Measurements from ENCODE around the gene PSEN2.
A peak's percentile ranks its signal among the peaks of the same experiment; 100 is the strongest.
"Not testable (repeated sequence)": the region's sequence is repeated elsewhere in the genome, so short reads cannot be mapped to it uniquely, and the experiment has no call there.

PSEN2 gene

GRCh38 chr1:226870401-226871279 lies at the start of gene PSEN2:
PSEN2 (plus strand) TSS chr1:226870616; CDS start chr1:226881908, 11,292 bp downstream.
- peak; percentile 56 for DNase-seq (ENCODE audit: low spot score)

- DNase-seq (ENCODE audit: low spot score) = no peak
Measured at GRCh38 chr1:226820941-226821718, 49.3 kb upstream of the PSEN2 start.

DNA sequence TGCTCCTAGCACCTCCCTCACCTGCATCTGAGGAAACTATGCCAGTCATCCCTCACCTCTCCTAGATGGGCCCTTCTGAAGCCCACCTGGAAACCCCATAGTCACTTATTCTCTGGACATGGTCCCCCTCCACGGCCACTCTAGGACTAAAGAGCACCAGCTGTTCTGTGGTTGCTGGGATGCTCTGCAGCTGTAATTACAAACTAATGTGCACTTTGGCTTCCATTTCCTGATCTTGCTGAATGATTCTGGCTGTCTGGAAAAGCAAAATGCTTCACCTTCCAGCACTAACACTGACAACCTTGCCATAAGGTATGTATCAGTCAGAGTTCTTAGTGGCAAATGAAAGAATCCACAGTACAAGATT lies 48.7 kb upstream of the PSEN2 start:
- DNase-seq (ENCODE audit: low spot score) = no peak

DNA sequence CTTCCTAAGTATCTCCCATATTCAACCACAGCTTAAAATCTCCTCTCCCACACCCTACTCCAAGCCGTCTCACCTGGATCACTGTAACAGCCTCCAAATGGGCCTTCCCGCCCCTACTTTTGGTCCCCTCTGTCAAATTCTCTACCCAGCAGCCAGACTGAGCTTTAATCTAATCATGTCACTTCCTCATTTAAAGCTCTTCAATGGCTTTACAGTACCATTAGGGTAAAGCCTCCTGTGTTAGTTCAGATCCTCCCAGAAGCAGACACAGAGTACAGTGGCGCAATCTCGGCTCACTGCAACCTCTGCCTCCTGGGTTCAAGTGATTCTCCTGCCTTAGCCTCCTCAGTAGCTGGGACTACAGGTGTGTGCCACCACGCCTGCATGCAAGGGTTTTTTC lies 46.8 kb upstream of the PSEN2 start:
- no peak for DNase-seq (ENCODE audit: low spot score)

GRCh38 chr1:226825037-226825745 lies 45.2 kb upstream of the PSEN2 start:
- no peak for DNase-seq (ENCODE audit: low spot score)

DNA sequence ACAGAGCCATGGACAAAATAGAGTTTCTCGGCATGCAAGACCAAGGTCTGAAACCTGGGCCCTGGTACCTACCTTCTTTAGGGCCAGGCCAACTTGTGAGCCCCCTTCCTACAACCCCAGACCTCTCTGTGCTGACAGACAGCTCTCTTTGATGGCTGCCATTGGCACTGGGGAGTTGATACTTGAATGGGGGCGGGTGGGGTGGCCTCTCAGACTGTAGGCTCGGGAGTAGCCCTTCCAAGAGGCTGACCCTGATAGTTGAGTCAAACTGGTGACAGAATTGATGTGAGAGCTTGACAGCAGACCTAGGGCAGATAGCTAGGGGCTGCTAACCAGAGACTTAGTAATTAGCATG lies 44.7 kb upstream of the PSEN2 start:
- DNase-seq (ENCODE audit: low spot score) = no peak

- no peak for DNase-seq (ENCODE audit: low spot score)
Measured at GRCh38 chr1:226826479-226827261, 43.7 kb upstream of the PSEN2 start.

DNA sequence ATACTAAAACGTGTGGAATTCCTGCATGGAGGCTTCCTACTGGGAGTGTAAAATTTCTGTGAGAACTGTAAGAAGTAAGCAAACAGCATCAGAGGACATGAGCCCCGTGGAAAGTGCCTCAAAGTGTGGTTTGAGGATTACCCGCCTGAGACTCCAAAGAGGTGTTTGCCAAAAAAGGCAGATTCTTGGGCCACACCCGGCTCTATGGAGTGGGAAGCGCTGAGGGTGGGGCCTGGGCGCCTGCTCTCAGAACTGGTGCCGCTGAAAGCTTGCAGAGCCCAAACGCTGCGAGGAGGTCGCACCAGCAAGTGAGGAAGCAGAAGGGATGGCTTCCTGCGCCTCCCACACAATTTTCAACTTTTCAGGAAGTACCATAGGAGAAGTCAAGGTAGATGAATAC lies 43.0 kb upstream of the PSEN2 start:
- DNase-seq (ENCODE audit: low spot score) = no peak

- peak; percentile 94 for DNase-seq (ENCODE audit: low spot score)
Measured at GRCh38 chr1:226827968-226828513, 42.4 kb upstream of the PSEN2 start.

DNA sequence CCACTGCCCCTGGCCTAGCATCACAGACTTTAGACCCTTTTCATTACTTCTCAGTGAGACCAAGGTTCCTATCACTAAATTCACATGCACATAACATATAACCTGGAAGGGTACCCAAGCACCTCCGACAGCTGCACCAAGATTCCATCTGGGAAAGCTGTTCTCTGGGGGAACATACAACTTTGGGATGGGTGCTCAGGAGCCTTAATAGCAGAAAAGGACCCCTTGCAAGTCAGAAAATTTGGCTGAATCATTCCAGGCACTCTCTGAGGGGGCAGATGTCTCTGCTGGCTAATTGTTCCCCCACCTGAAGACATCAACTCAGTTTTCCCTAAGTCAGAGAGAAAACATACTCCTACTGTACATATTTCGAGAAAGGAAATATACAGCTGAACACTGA lies 41.3 kb upstream of the PSEN2 start:
- no peak for DNase-seq (ENCODE audit: low spot score)

DNA sequence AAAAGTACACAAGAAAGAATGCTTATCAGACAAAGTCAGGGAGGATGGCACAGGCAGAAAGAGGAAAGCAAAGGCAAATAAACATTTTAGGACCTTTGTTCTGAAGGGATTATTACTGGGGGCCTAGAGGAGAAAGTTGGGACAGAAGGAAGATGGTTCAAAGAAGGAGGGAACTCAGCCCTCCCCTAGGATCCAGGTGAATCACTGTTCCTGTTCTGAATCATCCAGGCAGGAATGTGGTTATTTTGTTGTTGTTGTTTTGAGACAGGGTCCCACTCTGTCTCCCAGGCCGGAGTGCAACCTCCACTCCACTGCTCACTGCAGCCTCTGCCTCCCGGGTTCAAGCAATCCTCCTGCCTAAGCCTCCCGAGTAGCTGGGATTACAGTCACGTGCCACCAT lies 38.5 kb upstream of the PSEN2 start:
- no peak for DNase-seq (ENCODE audit: low spot score)

- DNase-seq (ENCODE audit: low spot score) = no peak
Measured at GRCh38 chr1:226832613-226833012, 37.8 kb upstream of the PSEN2 start.

GRCh38 chr1:226834179-226834578 lies 36.2 kb upstream of the PSEN2 start:
- DNase-seq (ENCODE audit: low spot score) = not testable (repeated sequence)

GRCh38 chr1:226835396-226835795 lies 35.0 kb upstream of the PSEN2 start:
- DNase-seq (ENCODE audit: low spot score) = not testable (repeated sequence)

DNA sequence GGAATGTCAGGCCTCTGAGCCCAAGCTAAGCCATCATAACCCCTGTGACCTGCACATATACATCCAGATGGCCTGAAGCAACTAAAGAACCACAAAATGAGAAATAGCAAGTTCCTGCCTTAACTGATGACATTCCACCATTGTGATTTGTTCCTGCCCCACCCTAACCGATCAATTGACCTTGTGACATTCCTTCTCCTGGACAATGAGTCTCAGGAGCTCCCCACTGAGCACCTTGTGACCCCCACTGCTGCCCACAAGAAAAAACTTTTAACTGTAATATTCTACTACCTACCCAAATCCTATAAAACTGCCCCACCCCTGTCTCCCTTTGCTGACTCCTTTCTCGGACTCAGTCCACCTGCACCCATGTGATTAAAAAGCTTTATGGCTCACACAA lies 32.5 kb upstream of the PSEN2 start:
- DNase-seq (ENCODE audit: low spot score) = not testable (repeated sequence)

DNA sequence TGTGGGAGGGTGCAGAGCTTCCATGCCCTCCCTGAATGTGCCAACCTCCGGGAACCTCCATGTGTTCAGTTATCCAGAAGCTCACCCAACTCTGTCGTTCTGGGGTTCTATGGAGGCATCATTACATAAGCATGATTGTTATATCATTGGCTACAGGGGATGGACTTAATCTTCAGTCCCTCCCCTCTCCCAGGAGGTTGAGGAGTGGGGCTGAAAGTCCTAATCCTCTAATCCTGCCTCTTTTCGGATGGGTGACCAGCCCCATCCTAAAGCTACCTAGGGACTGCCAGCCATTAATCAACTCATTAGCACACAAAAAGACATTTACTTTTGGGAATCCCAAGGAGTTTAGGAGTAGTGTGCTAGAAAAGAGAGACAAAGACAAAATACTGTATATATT lies 32.0 kb upstream of the PSEN2 start:
- DNase-seq (ENCODE audit: low spot score) = no peak

DNA sequence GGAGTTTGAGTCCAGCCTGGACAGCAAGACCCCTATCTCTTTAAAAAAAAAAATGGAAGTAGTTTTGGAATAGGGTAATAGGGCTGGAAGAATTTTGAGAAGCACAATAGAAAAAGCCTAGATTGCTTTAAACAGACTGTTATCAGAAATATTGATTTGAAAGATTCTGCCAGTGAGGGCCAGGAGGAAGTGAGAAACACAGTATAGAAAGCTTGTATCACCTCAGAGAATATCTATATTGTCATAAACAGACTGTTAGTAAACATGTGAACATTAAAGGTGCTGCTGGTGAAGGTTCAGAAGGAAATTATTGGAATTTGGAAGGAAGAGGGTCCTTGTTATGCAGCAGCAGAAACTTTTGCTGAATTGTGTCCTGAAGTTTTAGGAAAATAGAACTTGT lies 24.8 kb upstream of the PSEN2 start:
- DNase-seq (ENCODE audit: low spot score) = no peak

GRCh38 chr1:226846786-226847185 lies 23.6 kb upstream of the PSEN2 start:
- DNase-seq (ENCODE audit: low spot score) = no peak

GRCh38 chr1:226854548-226854947 lies 15.9 kb upstream of the PSEN2 start:
- DNase-seq (ENCODE audit: low spot score) = not testable (repeated sequence)

DNA sequence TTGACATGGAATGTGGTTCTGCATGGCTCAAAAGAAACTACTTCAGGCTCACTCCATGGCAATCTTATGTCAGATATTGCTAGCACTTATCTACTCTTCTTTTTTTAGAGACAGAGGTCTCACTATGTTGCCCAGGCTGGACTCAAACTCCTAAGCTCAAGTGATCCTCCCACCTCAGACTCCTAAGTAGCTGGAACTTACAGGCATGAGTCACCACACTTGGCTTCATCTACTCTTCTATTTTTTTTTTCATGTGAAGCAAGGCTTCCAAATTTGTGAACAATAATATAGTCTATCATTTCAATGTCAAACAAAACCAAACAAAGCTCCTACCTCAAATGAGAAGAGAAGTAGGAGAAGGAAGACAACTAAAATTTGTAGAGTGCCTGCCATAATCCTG lies 7.5 kb upstream of the PSEN2 start:
- DNase-seq (ENCODE audit: low spot score) = no peak

- no peak for DNase-seq (ENCODE audit: low spot score)
Measured at GRCh38 chr1:226863446-226863845, 7.0 kb upstream of the PSEN2 start.

GRCh38 chr1:226864311-226864710 lies 6.1 kb upstream of the PSEN2 start:
- DNase-seq (ENCODE audit: low spot score) = no peak
